ENCODE results near the gene MCAT. TPM values are rescaled to one million over a fixed set of nuclear protein-coding genes. Genes with fewer than 3 reads are reported as not detected.

MCAT gene
- polyA plus RNA-seq, 3 donors, result 4.5 to 8.9 (median 6.8) TPM

- Mint-ChIP-seq H3K4me1 (peaks cover 67% of the 10 kb centered on the region), H3K4me3 (peak overlapping the region; percentile 49 to 100), H3K36me3 (peaks cover 0 to 24% of the 10 kb centered on the region in 2 donors), H3K27ac (peak overlapping the region; percentile 86 to 96 (median 93)), H3K9me3 (no peaks in the 10 kb centered on the region), H3K27me3 (ENCODE audit: low read depth in 3 of 3) (peaks cover 0 to 2% (median 0%) of the 10 kb centered on the region in 3 donors)
- H3K27me3 ChIP-seq (ENCODE audit: control insufficient read depth in 2 of 2, insufficient read depth in 2 of 2, low read length in 2 of 2), result no peaks in the 10 kb centered on the region
- no peak overlapping the region for H2AFZ ChIP-seq (ENCODE audit: insufficient read depth, low read depth, low read length, poor library complexity, severe bottlenecking)
- H3K9ac ChIP-seq (ENCODE audit: insufficient read depth, low read length, poor library complexity, severe bottlenecking), result peak overlapping the region; percentile 32
- TF ChIP-seq CTCF (IDR thresholded peaks at IDR 0.05), result no peak
- H3K9me3 ChIP-seq (replicated peaks in 1 of 2; ENCODE audit: control insufficient read depth in 1 of 2, insufficient read depth in 1 of 2, low read length in 2 of 2), result no peaks in the 10 kb centered on the region
- intact Hi-C loops (cut with micrococcal nuclease), result loop anchor here in 1 of 2 donors (2.0 to 10.0 kb wide), 5 partner anchors 33 to 537 kb away; partner anchors contain the start of genes PACSIN2 and TTLL12
- 20% methylated on average over 1 of the region's 9 CpGs for WGBS (ENCODE audit: insufficient coverage)
- peaks cover 57% of the 10 kb centered on the region for H4K20me1 ChIP-seq (ENCODE audit: insufficient read depth, low read length)
- DNase-seq, result no peak
- peaks cover 70 to 85% of the 10 kb centered on the region in 2 donors for H3K4me1 ChIP-seq (ENCODE audit: control insufficient read depth in 1 of 2, insufficient read depth in 2 of 2, low read length in 2 of 2)
- H3K36me3 ChIP-seq (replicated peaks in 1 of 2; ENCODE audit: control insufficient read depth in 1 of 2, insufficient read depth in 2 of 2, low read length in 2 of 2), result peaks cover 0 to 17% of the 10 kb centered on the region in 2 donors
- H3K4me2 ChIP-seq (replicated peaks; ENCODE audit: extremely low read depth, low read length, poor library complexity, severe bottlenecking), result peak overlapping the region; percentile 79
- peaks cover 87% of the 10 kb centered on the region for H3K79me2 ChIP-seq (ENCODE audit: insufficient read depth, low read length)
- peak overlapping the region; percentile 72 to 79 for H3K27ac ChIP-seq (ENCODE audit: low read depth in 1 of 2, low read length in 2 of 2)
- peak overlapping the region; percentile 5 to 98 (median 98) for H3K4me3 ChIP-seq (replicated peaks in 1 of 3; ENCODE audit: low read depth in 2 of 3, low read length in 3 of 3)
Measured at GRCh38 chr22:43153899-43154298, 10.7 kb upstream of the MCAT start.

- intact Hi-C loops (cut with micrococcal nuclease), result loop anchor here in 1 of 2 donors (2.0 to 10.0 kb wide), 5 partner anchors 35 to 535 kb away; partner anchors contain the start of genes PACSIN2 and TTLL12
- peak overlapping the region; percentile 86 to 98 (median 98) for H3K4me3 ChIP-seq (replicated peaks in 1 of 3; ENCODE audit: low read depth in 2 of 3, low read length in 3 of 3)
- no peaks in the 10 kb centered on the region for H3K9me3 ChIP-seq (replicated peaks in 1 of 2; ENCODE audit: control insufficient read depth in 1 of 2, insufficient read depth in 1 of 2, low read length in 2 of 2)
- H3K9me3 Mint-ChIP-seq, result no peaks in the 10 kb centered on the region
- H2AFZ ChIP-seq (ENCODE audit: insufficient read depth, low read depth, low read length, poor library complexity, severe bottlenecking), result peak overlapping the region; percentile 88
- peaks cover 67% of the 10 kb centered on the region for H3K4me1 Mint-ChIP-seq
- peaks cover 70 to 85% of the 10 kb centered on the region in 2 donors for H3K4me1 ChIP-seq (ENCODE audit: control insufficient read depth in 1 of 2, insufficient read depth in 2 of 2, low read length in 2 of 2)
- peak overlapping the region; percentile 80 to 95 (median 93) for H3K27ac Mint-ChIP-seq
- H3K4me2 ChIP-seq (replicated peaks; ENCODE audit: extremely low read depth, low read length, poor library complexity, severe bottlenecking), result peak overlapping the region; percentile 83
- peaks cover 0 to 18% of the 10 kb centered on the region in 2 donors for H3K36me3 Mint-ChIP-seq
- peaks cover 43% of the 10 kb centered on the region for H4K20me1 ChIP-seq (ENCODE audit: insufficient read depth, low read length)
- peak overlapping the region; percentile 85 to 100 for H3K4me3 Mint-ChIP-seq
- H3K27me3 Mint-ChIP-seq (ENCODE audit: low read depth in 3 of 3), result no peaks in the 10 kb centered on the region
- peak overlapping the region; percentile 83 for H3K9ac ChIP-seq (ENCODE audit: insufficient read depth, low read length, poor library complexity, severe bottlenecking)
- 3% methylated on average over 19 of the region's 22 CpGs for WGBS (ENCODE audit: insufficient coverage)
- H3K79me2 ChIP-seq (ENCODE audit: insufficient read depth, low read length), result peaks cover 77% of the 10 kb centered on the region
- peak in 2 of 3 donors; percentile 32 to 36 for DNase-seq
- H3K36me3 ChIP-seq (replicated peaks in 1 of 2; ENCODE audit: control insufficient read depth in 1 of 2, insufficient read depth in 2 of 2, low read length in 2 of 2), result peaks cover 0 to 12% of the 10 kb centered on the region in 2 donors
- H3K27me3 ChIP-seq (ENCODE audit: control insufficient read depth in 2 of 2, insufficient read depth in 2 of 2, low read length in 2 of 2), result no peaks in the 10 kb centered on the region
- TF ChIP-seq CTCF (IDR thresholded peaks at IDR 0.05), result no peak
- H3K27ac ChIP-seq (ENCODE audit: low read depth in 1 of 2, low read length in 2 of 2), result peak overlapping the region; percentile 87 to 89
Measured at GRCh38 chr22:43152357-43153071, 9.3 kb upstream of the MCAT start.
